Retinal pigment epithelial cell (primary cell): Measurements from ENCODE around the gene GDPD5.
A peak's percentile ranks its signal among the peaks of the same experiment; 100 is the strongest.

Source experiments
- DNase-seq: peaks from one replicate; pipeline ENCODE4 v3.0.0-alpha.2; 2010; ENCODE audit warnings: low read depth
- H3K4me3 ChIP-seq: 2 replicates; pipeline ENCODE4 v1.5.1; 2011; ENCODE audit warnings: mild to moderate bottlenecking, low read length, control low read depth, moderate library complexity
- TF ChIP-seq, protein P1 (sequence below): conservative IDR thresholded peaks from 2 replicates; pipeline ENCODE4 v1.5.1; 2011; ENCODE audit warnings: low read depth, low read length, control low read depth, inconsistent platforms

The GDPD5 gene

GRCh38 chr11:75389925-75390324 is 135.8 kb downstream of the GDPD5 start:
- TF ChIP-seq, protein P1, sequence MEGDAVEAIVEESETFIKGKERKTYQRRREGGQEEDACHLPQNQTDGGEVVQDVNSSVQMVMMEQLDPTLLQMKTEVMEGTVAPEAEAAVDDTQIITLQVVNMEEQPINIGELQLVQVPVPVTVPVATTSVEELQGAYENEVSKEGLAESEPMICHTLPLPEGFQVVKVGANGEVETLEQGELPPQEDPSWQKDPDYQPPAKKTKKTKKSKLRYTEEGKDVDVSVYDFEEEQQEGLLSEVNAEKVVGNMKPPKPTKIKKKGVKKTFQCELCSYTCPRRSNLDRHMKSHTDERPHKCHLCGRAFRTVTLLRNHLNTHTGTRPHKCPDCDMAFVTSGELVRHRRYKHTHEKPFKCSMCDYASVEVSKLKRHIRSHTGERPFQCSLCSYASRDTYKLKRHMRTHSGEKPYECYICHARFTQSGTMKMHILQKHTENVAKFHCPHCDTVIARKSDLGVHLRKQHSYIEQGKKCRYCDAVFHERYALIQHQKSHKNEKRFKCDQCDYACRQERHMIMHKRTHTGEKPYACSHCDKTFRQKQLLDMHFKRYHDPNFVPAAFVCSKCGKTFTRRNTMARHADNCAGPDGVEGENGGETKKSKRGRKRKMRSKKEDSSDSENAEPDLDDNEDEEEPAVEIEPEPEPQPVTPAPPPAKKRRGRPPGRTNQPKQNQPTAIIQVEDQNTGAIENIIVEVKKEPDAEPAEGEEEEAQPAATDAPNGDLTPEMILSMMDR, result no peak
- no peak overlapping the region for H3K4me3 ChIP-seq
- no peak for DNase-seq

- no peak overlapping the region for H3K4me3 ChIP-seq
- no peak for DNase-seq
- TF ChIP-seq, protein P1, result no peak
Measured at GRCh38 chr11:75389276-75389605, 136.5 kb downstream of the GDPD5 start.

DNA sequence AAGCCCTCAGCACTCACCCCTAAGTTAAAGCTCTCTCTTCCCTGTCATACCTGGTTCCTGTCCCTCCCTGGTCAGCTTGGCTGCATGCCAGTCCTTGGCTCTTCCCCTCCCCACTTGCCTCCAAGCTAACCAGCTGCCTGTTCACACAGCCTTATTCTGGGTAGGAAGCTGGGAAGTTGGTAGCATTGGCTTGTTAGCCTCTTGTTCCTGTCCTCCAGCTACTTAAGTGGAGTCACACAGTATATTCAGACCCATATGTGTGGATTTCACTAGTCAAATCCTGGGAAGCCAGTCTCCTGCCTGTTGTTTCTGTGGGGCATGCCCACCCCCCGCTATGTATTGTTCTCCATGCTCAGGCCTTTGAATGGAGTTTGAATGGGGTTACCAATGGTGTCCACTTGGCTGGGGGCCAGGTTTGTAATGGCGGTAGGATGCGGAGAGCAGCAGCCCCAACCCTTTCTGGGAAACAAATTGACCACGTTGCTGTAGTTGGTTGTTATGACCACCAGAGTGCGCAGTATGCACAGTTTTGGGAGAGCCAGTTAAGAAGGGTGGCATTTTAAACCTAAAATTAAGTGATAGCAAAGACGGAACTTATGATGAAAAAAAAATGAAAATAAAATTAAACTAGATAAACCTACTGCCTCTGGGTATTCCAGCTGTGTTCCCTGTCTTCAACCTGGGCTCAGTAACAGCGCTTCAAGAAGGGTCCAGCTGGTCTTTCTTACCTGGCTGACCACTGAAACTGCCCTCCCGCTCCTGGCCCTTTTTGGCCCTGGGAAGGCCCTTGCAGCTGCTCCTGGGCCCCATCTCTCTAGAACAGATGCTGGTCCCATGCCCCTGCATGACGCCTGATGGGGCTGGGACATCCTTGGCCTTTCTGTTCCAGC is 137.1 kb downstream of the GDPD5 start:
- no peak overlapping the region for H3K4me3 ChIP-seq
- TF ChIP-seq, protein P1, result peak; percentile 78
- no peak for DNase-seq

DNA sequence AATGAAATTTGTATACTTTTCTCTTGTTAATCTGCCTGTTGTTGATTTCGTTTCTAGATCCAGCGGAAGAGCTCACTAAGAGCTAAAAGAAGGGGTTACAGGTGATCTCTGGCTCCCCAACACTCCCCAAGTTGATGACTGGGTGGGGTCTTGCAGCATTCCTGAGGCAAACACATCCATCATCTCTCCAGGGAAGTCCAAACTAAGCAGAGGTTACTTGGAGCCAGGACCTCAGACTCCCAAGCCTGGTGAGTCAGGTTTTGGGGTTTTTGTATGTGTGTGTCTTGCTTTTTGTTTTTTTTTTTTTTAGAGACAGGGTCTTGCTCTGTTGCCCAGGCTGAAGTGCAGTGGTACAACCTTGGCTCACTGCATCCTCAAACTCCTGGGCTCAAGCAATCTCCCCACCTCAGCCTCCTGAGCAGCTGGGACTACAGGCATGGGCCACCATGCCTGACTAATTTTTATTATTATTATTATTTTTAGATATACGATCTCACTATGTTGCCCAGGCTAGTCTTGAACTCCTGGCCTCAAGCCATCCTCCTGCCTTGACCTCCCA is 137.9 kb downstream of the GDPD5 start:
- H3K4me3 ChIP-seq, result no peak overlapping the region
- TF ChIP-seq, protein P1, result no peak
- DNase-seq, result no peak

DNA sequence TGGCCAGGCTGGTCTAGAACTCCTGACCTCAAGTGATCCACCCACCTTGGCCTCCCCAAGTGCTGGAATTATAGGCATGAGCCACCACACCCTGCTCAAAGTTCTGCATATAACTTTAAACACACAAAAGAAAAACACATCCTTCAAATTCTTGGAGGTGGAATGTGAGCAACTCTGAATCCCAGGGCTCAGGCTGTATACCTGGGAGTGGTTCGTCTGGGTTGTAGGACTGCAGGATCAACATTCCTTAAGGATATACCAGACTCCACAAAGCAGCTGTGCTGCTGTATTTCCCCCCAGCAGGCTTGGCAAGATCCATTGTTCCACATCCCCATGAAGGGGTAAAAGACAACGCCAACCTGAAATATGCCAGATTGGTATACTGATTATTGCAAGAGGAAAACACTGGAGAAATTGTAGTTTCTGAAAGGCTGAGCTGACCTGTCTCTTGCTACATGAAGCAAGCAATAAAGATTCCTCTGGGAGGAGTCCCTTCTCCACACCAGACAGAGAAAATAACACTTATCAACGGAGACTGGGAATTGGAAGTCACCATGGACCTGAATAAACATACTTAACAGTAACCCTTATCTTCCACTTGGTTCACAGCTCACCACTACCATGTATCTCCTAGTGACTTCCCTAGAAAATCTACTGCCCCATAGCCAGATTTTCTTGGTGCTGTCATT is 138.7 kb downstream of the GDPD5 start:
- peak; percentile 64 for DNase-seq
- TF ChIP-seq, protein P1, result no peak
- no peak overlapping the region for H3K4me3 ChIP-seq
